Endothelial cell of umbilical vein (primary cell): ENCODE results near the gene MITD1. TPM values are rescaled to one million over a fixed set of nuclear protein-coding genes. Genes with fewer than 3 reads are reported as not detected.

Experiments used
- BruUV-seq: library from RNA; stranded (reverse); fragments of 400-500 nt; replicated peaks from 2 replicates; lab custom pipeline; 2021; lab: Mats Ljungman, UMichigan
- CTCF ChIA-PET: fragments of 300-600, 350-600 bp; sonication (Branson Sonifier 250); formaldehyde crosslinking; loops from one replicate; lab custom pipeline; 2021; ENCODE audit warnings: antibody characterized with exemption, inconsistent platforms; lab: Charles Lee
- POLR2A ChIA-PET: fragments of 300-600, 350-600 bp; sonication (Branson Sonifier 250); formaldehyde crosslinking; loops from one replicate; lab custom pipeline; 2021; ENCODE audit warnings: antibody characterized with exemption, inconsistent platforms; lab: Charles Lee
- DNase-seq: peaks from one replicate; pipeline ENCODE4 v3.0.0-alpha.2; 2011; ENCODE audit warnings: low read depth, low spot score
- FAIRE-seq: peaks from 2 replicates; lab custom pipeline; 2011; peaks lifted over from hg19 to GRCh38; lab: Jason Lieb, UNC
- H2AFZ ChIP-seq: 2 replicates; pipeline ENCODE4 v1.6.0; 2012; ENCODE audit warnings: low read depth, low read length, control low read depth, inconsistent platforms
- H3K27ac ChIP-seq: 2 replicates; pipeline ENCODE4 v1.5.1; 2011; ENCODE audit warnings: low read depth, mild to moderate bottlenecking, control low read depth, low read length, moderate library complexity; ENCODE audit not compliant: insufficient read depth
- H3K27me3 ChIP-seq, 2 experiments: 2 replicates each; pipeline versions ENCODE4 v1.6.0 to v1.6.1; 2011; ENCODE audit warnings: low read length in 2 of 2, mixed read lengths in 1 of 2; ENCODE audit not compliant: control insufficient read depth in 2 of 2, insufficient read depth in 2 of 2
- H3K36me3 ChIP-seq, 2 experiments: 2 replicates in 1 of 2; 3 replicates in 1 of 2; pipeline ENCODE4 v1.5.1; 2011; ENCODE audit warnings: low read length in 2 of 2, mild to moderate bottlenecking in 1 of 2, moderate library complexity in 1 of 2; ENCODE audit not compliant: control insufficient read depth in 2 of 2, insufficient read depth in 2 of 2; ENCODE audit errors: extremely low read depth in 1 of 2
- H3K4me1 ChIP-seq: 3 replicates; pipeline ENCODE4 v1.5.1; 2011; ENCODE audit warnings: mild to moderate bottlenecking, low read length; ENCODE audit not compliant: control insufficient read depth, insufficient read depth; ENCODE audit errors: extremely low read depth
- H3K4me2 ChIP-seq: 2 replicates; pipeline ENCODE4 v1.6.1; 2011; ENCODE audit warnings: low read length, control low read depth, mixed read lengths; ENCODE audit not compliant: insufficient read depth
- H3K4me3 ChIP-seq, 3 experiments: fragments of 200-600 bp in 1 of 3; sonication (generic), shearing (Covaris generic) in 1 of 3; replicated peaks in 1 of 3; 2 replicates each; pipeline ENCODE4 v1.5.1; 2011 to 2016; ENCODE audit warnings: control low read depth in 3 of 3, low read length in 3 of 3, mild to moderate bottlenecking in 2 of 3, inconsistent platforms in 1 of 3, low read depth in 1 of 3, moderate library complexity in 1 of 3; ENCODE audit not compliant: insufficient read depth in 1 of 3
- H3K79me2 ChIP-seq: 2 replicates; pipeline ENCODE4 v1.6.0; 2012; ENCODE audit warnings: low read length, inconsistent platforms; ENCODE audit not compliant: control insufficient read depth, insufficient read depth
- H3K9ac ChIP-seq: replicated peaks from 2 replicates; pipeline ENCODE3; 2011; ENCODE audit warnings: low read length, control low read depth; ENCODE audit not compliant: insufficient read depth; ENCODE audit errors: extremely low read depth
- H3K9me1 ChIP-seq: replicated peaks from 3 replicates; pipeline ENCODE4 v1.6.0; 2011; ENCODE audit warnings: mild to moderate bottlenecking, low read length; ENCODE audit not compliant: control insufficient read depth, insufficient read depth; ENCODE audit errors: extremely low read depth
- H3K9me3 ChIP-seq: replicated peaks from 2 replicates; pipeline ENCODE4 v1.5.1; 2012; ENCODE audit warnings: low read length, inconsistent platforms; ENCODE audit not compliant: control insufficient read depth, insufficient read depth
- H4K20me1 ChIP-seq: replicated peaks from 2 replicates; pipeline ENCODE3; 2011; ENCODE audit warnings: mild to moderate bottlenecking, low read length; ENCODE audit not compliant: control insufficient read depth, insufficient read depth; ENCODE audit errors: extremely low read depth
- EZH2 ChIP-seq: IDR thresholded peaks from 2 replicates; pipeline ENCODE4 v1.6.1; 2012; ENCODE audit warnings: borderline replicate concordance, low read depth, mild to moderate bottlenecking, moderate library complexity, low read length, inconsistent platforms; ENCODE audit not compliant: severe bottlenecking
- FOS ChIP-seq: IDR thresholded peaks from 2 replicates; pipeline ENCODE4 v1.6.1; 2011; ENCODE audit warnings: mild to moderate bottlenecking, low read length, moderate library complexity, borderline replicate concordance; ENCODE audit not compliant: insufficient read depth
- GATA2 ChIP-seq: IDR thresholded peaks from 2 replicates; pipeline ENCODE4 v1.7.0; 2011; ENCODE audit warnings: low read depth, mild to moderate bottlenecking, moderate library complexity, mixed read lengths, low read length; ENCODE audit not compliant: insufficient read length, insufficient read depth
- JUN ChIP-seq: IDR thresholded peaks from 2 replicates; pipeline ENCODE4 v1.6.1; 2011; ENCODE audit warnings: borderline replicate concordance, low read depth; ENCODE audit not compliant: insufficient read length, insufficient read depth
- MYC ChIP-seq: IDR thresholded peaks from one replicate; pipeline ENCODE4 v1.6.1; 2011; ENCODE audit warnings: mild to moderate bottlenecking, low read depth, low read length
- POLR2A ChIP-seq: IDR thresholded peaks from 2 replicates; pipeline ENCODE4 v1.6.1; 2012; ENCODE audit warnings: low read depth, mild to moderate bottlenecking, control low read depth, low read length
- POLR2AphosphoS5 ChIP-seq: IDR thresholded peaks from 2 replicates; pipeline ENCODE4 v1.6.1; 2012; ENCODE audit warnings: low read depth, mild to moderate bottlenecking, control low read depth, low read length, moderate library complexity; ENCODE audit not compliant: insufficient read depth
- dilution Hi-C: fragments of 300-500 bp; cut with MboI; formaldehyde crosslinking; loops from one replicate; pipeline ENCODE4 v1.15.0; 2019; ENCODE audit warnings: low sequenced_read_pairs; ENCODE audit not compliant: extremely low pct_ligation_motif_present
- intact Hi-C: fragments of 100-400 bp; cut with micrococcal nuclease; formaldehyde crosslinking; loops from one replicate; pipeline ENCODE4 v1.10.0; 2022
- polyA plus RNA-seq, 4 experiments: library from polyadenylated mRNA; depleted of rRNA in 3 of 4; stranded (reverse) in 3 of 4; unstranded in 1 of 4; fragments of >200 nt; gene quantifications; 2 replicates each; pipeline versions ENCODE4 v1.2.1 to v1.2.3, GENCODE V29; 2011 to 2012; ENCODE audit warnings: missing spikeins in 1 of 4
- total RNA-seq: library from RNA; stranded (reverse); gene quantifications from 2 replicates; pipeline ENCODE4 v1.2.3, GENCODE V29; 2021
- TF ChIP-seq, protein P1 (sequence below): IDR thresholded peaks from 2 replicates; pipeline ENCODE4 v1.6.1; 2011; ENCODE audit not compliant: insufficient read depth, insufficient read length
- TF ChIP-seq, protein P2 (sequence below), 2 donors: IDR thresholded peaks; 1 replicate in 1 of 2; 2 replicates in 1 of 2; pipeline ENCODE4 v1.5.1; 2011; ENCODE audit warnings: low read length in 2 of 2, mild to moderate bottlenecking in 2 of 2, moderate library complexity in 2 of 2, control low read depth in 1 of 2, inconsistent platforms in 1 of 2, low read depth in 1 of 2; ENCODE audit not compliant: insufficient read depth in 1 of 2; ENCODE audit errors: extremely low read depth in 1 of 2

MITD1 gene
- total and polyA plus RNA-seq, 2 donors (not counting 3 experiments of a cell fraction or from before 2014, with no cell fraction given) = 11.1 to 30.0 TPM

DNA sequence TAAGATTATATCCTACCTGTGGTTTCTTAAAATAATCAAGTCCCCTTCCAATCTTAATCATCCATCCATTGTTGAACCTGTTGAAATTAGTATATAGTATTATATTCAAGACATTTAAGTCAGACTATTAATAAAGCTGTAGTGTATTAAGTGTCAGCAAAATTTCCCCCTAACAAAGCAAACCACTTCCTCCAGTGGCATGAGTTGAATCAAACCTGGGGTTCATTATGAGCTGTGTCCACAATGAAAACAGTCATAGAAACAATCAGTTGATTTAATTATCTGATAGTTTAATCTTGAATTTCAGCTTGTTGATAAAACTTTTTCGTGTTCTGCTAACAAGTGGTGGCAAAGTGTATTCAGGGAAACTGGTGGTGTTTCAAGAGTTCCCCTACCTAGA lies 11.3 kb downstream of the MITD1 start:
- TF ChIP-seq, protein P1, sequence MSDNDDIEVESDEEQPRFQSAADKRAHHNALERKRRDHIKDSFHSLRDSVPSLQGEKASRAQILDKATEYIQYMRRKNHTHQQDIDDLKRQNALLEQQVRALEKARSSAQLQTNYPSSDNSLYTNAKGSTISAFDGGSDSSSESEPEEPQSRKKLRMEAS = no peak
- TF ChIP-seq POLR2AphosphoS5 (no peak), FOS (no peak), POLR2A (no peak), EZH2 (no peak), MYC (no peak), JUN (no peak), GATA2 (no peak)
- no peaks in the 10 kb centered on the region for H3K4me1 ChIP-seq
- FAIRE-seq (no peak), DNase-seq (no peak)
- no peaks in the 10 kb centered on the region for H4K20me1 ChIP-seq
- BruUV-seq = no TSS peak
- no peak overlapping the region for H3K9ac ChIP-seq
- H3K9me1 ChIP-seq = no peaks in the 10 kb centered on the region
- CTCF ChIA-PET = no interaction called here
- no peaks in the 10 kb centered on the region for H3K9me3 ChIP-seq
- peaks cover 1% of the 10 kb centered on the region for H3K79me2 ChIP-seq
- no peak overlapping the region for H3K27ac ChIP-seq
- H2AFZ ChIP-seq = no peak overlapping the region
- H3K27me3 ChIP-seq = no peaks in the 10 kb centered on the region
- intact Hi-C loops (no loop called here), dilution Hi-C loops (no loop called here)
- POLR2A ChIA-PET = no interaction called here
- H3K4me2 ChIP-seq = no peak overlapping the region
- peaks cover 13% of the 10 kb centered on the region in 2 experiments for H3K36me3 ChIP-seq
- no peak overlapping the region for H3K4me3 ChIP-seq

DNA sequence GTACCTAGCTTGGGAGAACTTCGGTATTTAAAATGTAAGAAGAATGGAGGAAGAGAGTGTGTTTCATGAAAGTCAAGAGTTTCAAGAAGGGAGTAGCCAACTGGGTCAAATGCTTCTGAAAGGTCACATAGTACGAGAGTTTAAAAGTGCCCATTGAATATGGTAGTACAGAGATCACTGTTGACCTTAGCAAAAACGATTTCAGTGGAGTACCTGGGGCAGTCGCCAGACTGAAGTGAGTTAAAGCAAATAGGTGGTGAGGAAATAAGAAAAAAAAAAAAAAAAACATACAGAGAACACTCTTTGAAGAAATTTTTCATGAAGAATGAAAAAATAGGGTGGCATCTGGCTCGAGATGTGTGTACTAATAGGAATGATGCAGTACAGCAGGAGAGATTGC lies 14.6 kb downstream of the MITD1 start:
- TF ChIP-seq, protein P2, sequence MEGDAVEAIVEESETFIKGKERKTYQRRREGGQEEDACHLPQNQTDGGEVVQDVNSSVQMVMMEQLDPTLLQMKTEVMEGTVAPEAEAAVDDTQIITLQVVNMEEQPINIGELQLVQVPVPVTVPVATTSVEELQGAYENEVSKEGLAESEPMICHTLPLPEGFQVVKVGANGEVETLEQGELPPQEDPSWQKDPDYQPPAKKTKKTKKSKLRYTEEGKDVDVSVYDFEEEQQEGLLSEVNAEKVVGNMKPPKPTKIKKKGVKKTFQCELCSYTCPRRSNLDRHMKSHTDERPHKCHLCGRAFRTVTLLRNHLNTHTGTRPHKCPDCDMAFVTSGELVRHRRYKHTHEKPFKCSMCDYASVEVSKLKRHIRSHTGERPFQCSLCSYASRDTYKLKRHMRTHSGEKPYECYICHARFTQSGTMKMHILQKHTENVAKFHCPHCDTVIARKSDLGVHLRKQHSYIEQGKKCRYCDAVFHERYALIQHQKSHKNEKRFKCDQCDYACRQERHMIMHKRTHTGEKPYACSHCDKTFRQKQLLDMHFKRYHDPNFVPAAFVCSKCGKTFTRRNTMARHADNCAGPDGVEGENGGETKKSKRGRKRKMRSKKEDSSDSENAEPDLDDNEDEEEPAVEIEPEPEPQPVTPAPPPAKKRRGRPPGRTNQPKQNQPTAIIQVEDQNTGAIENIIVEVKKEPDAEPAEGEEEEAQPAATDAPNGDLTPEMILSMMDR (IDR thresholded peaks at IDR 0.05; ENCODE audit: extremely low read depth in 1 of 2, insufficient read depth in 1 of 2, low read depth in 1 of 2, low read length in 2 of 2) = no peak
- TF ChIP-seq JUN = no peak
- TF ChIP-seq, protein P1 = no peak
- no peak for TF ChIP-seq GATA2
- TF ChIP-seq MYC = no peak
- TF ChIP-seq EZH2 = no peak
- H3K36me3 ChIP-seq = peaks cover 8 to 13% of the 10 kb centered on the region in 2 experiments
- H3K4me2 ChIP-seq = no peak overlapping the region
- FAIRE-seq (no peak), DNase-seq (no peak)
- no peaks in the 10 kb centered on the region for H3K9me3 ChIP-seq
- H3K9ac ChIP-seq = no peak overlapping the region
- POLR2A ChIA-PET = no interaction called here
- no peaks in the 10 kb centered on the region for H3K4me1 ChIP-seq
- dilution Hi-C loops = no loop called here
- CTCF ChIA-PET = interaction anchor here (2.2 kb wide), 1 partner anchor 14 kb away, joined by 8 read pairs; the partner anchor contains the start of genes MITD1 and MRPL30
- H2AFZ ChIP-seq = no peak overlapping the region
- intact Hi-C loops = no loop called here
- no TSS peak for BruUV-seq
- no peaks in the 10 kb centered on the region for H3K9me1 ChIP-seq
- H3K27ac ChIP-seq = no peak overlapping the region
- H3K4me3 ChIP-seq = no peak overlapping the region
- no peaks in the 10 kb centered on the region for H3K79me2 ChIP-seq
- H4K20me1 ChIP-seq = no peaks in the 10 kb centered on the region
- no peaks in the 10 kb centered on the region for H3K27me3 ChIP-seq
